OCI-LY3 (cell line): Measurements from ENCODE around the gene ENPP3.

Experiments used
- H2AFZ ChIP-seq: fragments of 200-600, 300-600 bp; shearing (Covaris generic); 2 replicates; pipeline ENCODE4 v1.6.0; 2014; ENCODE audit warnings: antibody characterized with exemption, low read depth, low read length
- H3K27ac ChIP-seq: fragments of 200-600, 300-600 bp; sonication (generic); 2 replicates; pipeline ENCODE4 v1.5.1; 2014; ENCODE audit warnings: mild to moderate bottlenecking, low read length, moderate library complexity, mixed read lengths
- H3K27me3 ChIP-seq: fragments of 200-600, 300-600 bp; sonication (generic); 2 replicates; pipeline ENCODE4 v1.6.1; 2014; ENCODE audit warnings: low read depth, low read length, mixed read lengths
- H3K36me3 ChIP-seq: fragments of 200-600, 300-600 bp; sonication (generic); replicated peaks from 2 replicates; pipeline ENCODE3; 2014; ENCODE audit warnings: low read depth, low read length, mixed read lengths
- H3K4me1 ChIP-seq: fragments of 300-600, 200-600 bp; sonication (generic); 2 replicates; pipeline ENCODE4 v1.6.1; 2014; ENCODE audit warnings: low read length, mixed read lengths
- H3K4me2 ChIP-seq: fragments of 200-600, 300-600 bp; sonication (generic); 2 replicates; pipeline ENCODE4 v1.6.1; 2014; ENCODE audit warnings: low read length, mixed read lengths
- H3K4me3 ChIP-seq: fragments of 300-600, 200-600 bp; sonication (generic); 2 replicates; pipeline ENCODE4 v1.5.1; 2014; ENCODE audit warnings: antibody characterized with exemption, mild to moderate bottlenecking, low read length, moderate library complexity
- H3K79me2 ChIP-seq: fragments of 300-600, 200-600 bp; shearing (Covaris generic); 2 replicates; pipeline ENCODE4 v1.6.1; 2014; ENCODE audit warnings: mild to moderate bottlenecking, low read length, mixed read lengths
- H3K9ac ChIP-seq: fragments of 300-600, 200-600 bp; shearing (Covaris generic); 2 replicates; pipeline ENCODE4 v1.6.0; 2014; ENCODE audit warnings: mild to moderate bottlenecking, low read length, moderate library complexity
- H3K9me3 ChIP-seq: fragments of 200-600, 300-600 bp; shearing (Covaris generic); 2 replicates; pipeline ENCODE4 v1.6.1; 2014; ENCODE audit warnings: low read length, mixed read lengths; ENCODE audit not compliant: insufficient read depth
- H4K20me1 ChIP-seq: fragments of 200-600, 300-600 bp; sonication (generic); 2 replicates; pipeline ENCODE4 v1.6.1; 2016; ENCODE audit warnings: low read length, mixed read lengths; ENCODE audit not compliant: insufficient read depth
- CTCF ChIP-seq: fragments of 200-600, 300-600 bp; sonication (generic); IDR thresholded peaks from 2 replicates; pipeline ENCODE4 v1.5.1; 2014; ENCODE audit warnings: antibody characterized with exemption, low read length, low read depth
- EZH2phosphoT487 ChIP-seq: fragments of 200-600 bp; shearing (Covaris generic); IDR thresholded peaks from 2 replicates; pipeline ENCODE4 v1.6.1; 2018; ENCODE audit warnings: antibody characterized with exemption, mixed run types, low read depth

The ENPP3 gene

GRCh38 chr6:131784561-131784960 is 147.5 kb downstream of the ENPP3 start:
- peaks cover 6% of the 10 kb centered on the region; the same call in 1 of the 2 replicates for H3K4me1 ChIP-seq
- H3K36me3 ChIP-seq: no peaks in the 10 kb centered on the region
- TF ChIP-seq CTCF (no peak), EZH2phosphoT487 (no peak)
- no peak overlapping the region for H3K9ac ChIP-seq
- H3K27ac ChIP-seq: no peak overlapping the region
- no peaks in the 10 kb centered on the region for H4K20me1 ChIP-seq
- no peaks in the 10 kb centered on the region for H3K27me3 ChIP-seq
- H3K9me3 ChIP-seq: no peaks in the 10 kb centered on the region
- H3K79me2 ChIP-seq: no peaks in the 10 kb centered on the region
- no peak overlapping the region for H3K4me3 ChIP-seq
- H3K4me2 ChIP-seq: no peak overlapping the region
- no peak overlapping the region for H2AFZ ChIP-seq

GRCh38 chr6:131787079-131787478 is 150.0 kb downstream of the ENPP3 start:
- no peaks in the 10 kb centered on the region for H3K36me3 ChIP-seq
- no peak overlapping the region for H3K27ac ChIP-seq
- no peak for TF ChIP-seq EZH2phosphoT487
- TF ChIP-seq CTCF: no peak
- no peak overlapping the region for H2AFZ ChIP-seq
- no peaks in the 10 kb centered on the region for H3K27me3 ChIP-seq
- no peaks in the 10 kb centered on the region for H4K20me1 ChIP-seq
- no peak overlapping the region for H3K9ac ChIP-seq
- no peaks in the 10 kb centered on the region for H3K79me2 ChIP-seq
- H3K4me3 ChIP-seq: no peak overlapping the region
- H3K4me2 ChIP-seq: no peak overlapping the region
- no peaks in the 10 kb centered on the region; the same call in 1 of the 2 replicates for H3K4me1 ChIP-seq
- H3K9me3 ChIP-seq: no peaks in the 10 kb centered on the region

- no peaks in the 10 kb centered on the region for H3K36me3 ChIP-seq
- no peaks in the 10 kb centered on the region for H3K27me3 ChIP-seq
- no peaks in the 10 kb centered on the region for H4K20me1 ChIP-seq
- no peaks in the 10 kb centered on the region for H3K4me1 ChIP-seq
- TF ChIP-seq CTCF (no peak), EZH2phosphoT487 (no peak)
- no peak overlapping the region for H3K27ac ChIP-seq
- H3K4me2 ChIP-seq: no peak overlapping the region
- no peaks in the 10 kb centered on the region for H3K79me2 ChIP-seq
- no peaks in the 10 kb centered on the region for H3K9me3 ChIP-seq
- no peak overlapping the region for H3K9ac ChIP-seq
- no peak overlapping the region for H3K4me3 ChIP-seq
- H2AFZ ChIP-seq: no peak overlapping the region
Measured at GRCh38 chr6:131787766-131788712, 150.9 kb downstream of the ENPP3 start.

GRCh38 chr6:131789219-131789618 is 152.1 kb downstream of the ENPP3 start:
- H3K4me1 ChIP-seq: no peaks in the 10 kb centered on the region
- H3K9me3 ChIP-seq: no peaks in the 10 kb centered on the region
- no peak overlapping the region for H3K9ac ChIP-seq
- no peak overlapping the region for H3K4me3 ChIP-seq
- no peaks in the 10 kb centered on the region for H3K27me3 ChIP-seq
- H4K20me1 ChIP-seq: no peaks in the 10 kb centered on the region
- H3K4me2 ChIP-seq: no peak overlapping the region
- H3K27ac ChIP-seq: no peak overlapping the region
- TF ChIP-seq EZH2phosphoT487 (no peak), CTCF (no peak)
- H2AFZ ChIP-seq: no peak overlapping the region
- no peaks in the 10 kb centered on the region for H3K79me2 ChIP-seq
- H3K36me3 ChIP-seq: no peaks in the 10 kb centered on the region
